Vagina (tissue), 2 donors: ENCODE data around the gene XRCC4. TPM values are rescaled to one million over a fixed set of nuclear protein-coding genes. Genes with fewer than 3 reads are reported as not detected.

Experiments
- DNase-seq, 2 donors: peaks; one replicate each; pipeline ENCODE4 v3.0.0-alpha.2; 2017; ENCODE audit errors: extremely low spot score in 2 of 2
- H3K27ac ChIP-seq: fragments of 200-600 bp; sonication (generic); one replicate; pipeline ENCODE4 v1.5.1; 2019
- H3K27me3 ChIP-seq: fragments of 200-600 bp; sonication (generic); one replicate; pipeline ENCODE4 v1.5.1; 2019
- H3K36me3 ChIP-seq, 2 donors: fragments of 200-600 bp; sonication (generic); one replicate each; pipeline ENCODE4 v1.5.1; 2017 to 2019
- H3K4me1 ChIP-seq: fragments of 200-600 bp; sonication (generic); one replicate; pipeline ENCODE4 v1.5.1; 2019
- H3K4me3 ChIP-seq, 2 donors: fragments of 200-600 bp; sonication (generic); 1 replicate in 1 of 2; 2 replicates in 1 of 2; pipeline ENCODE4 v1.5.1; 2016 to 2019
- H3K9me3 ChIP-seq: fragments of 200-600 bp; sonication (generic); one replicate; pipeline ENCODE4 v1.5.1; 2019
- CTCF ChIP-seq, 3 experiments: fragments of 450-650 bp in 2 of 3; fragments of 200-600 bp in 1 of 3; sonication (generic) in 1 of 3; IDR thresholded peaks; one replicate each; pipeline ENCODE4 v1.5.1; 2017 to 2019; ENCODE audit warnings: antibody characterized with exemption in 3 of 3, mild to moderate bottlenecking in 2 of 3, moderate library complexity in 2 of 3
- POLR2A ChIP-seq, 2 donors: fragments of 450-650 bp; IDR thresholded peaks; one replicate each; pipeline ENCODE4 v1.6.1; 2017; ENCODE audit warnings: antibody characterized with exemption in 2 of 2, mild to moderate bottlenecking in 2 of 2, moderate library complexity in 2 of 2
- POLR2AphosphoS5 ChIP-seq, 2 donors: sonication (generic); formaldehyde crosslinking; IDR thresholded peaks; one replicate each; pipeline ENCODE4 v1.9.0; 2017; ENCODE audit warnings: antibody characterized with exemption in 2 of 2, mild to moderate bottlenecking in 2 of 2, low read depth in 1 of 2; ENCODE audit not compliant: insufficient read depth in 1 of 2
- intact Hi-C: fragments of 100-400 bp; cut with DNase I; formaldehyde crosslinking; loops from one replicate; pipeline ENCODE4 v1.15.1; 2023
- total RNA-seq: library from RNA; depleted of rRNA; stranded (reverse); fragments of >200 nt; gene quantifications from one replicate; pipeline ENCODE4 v1.2.3, GENCODE V29; 2016

Gene XRCC4
- total RNA-seq, 1 donor from 2014 or later = 5.4 TPM

GRCh38 chr5:83177803-83178202, 100.5 kb downstream of the XRCC4 start:
- DNase-seq = no peak
- TF ChIP-seq POLR2AphosphoS5 (IDR thresholded peaks at IDR 0.05; ENCODE audit: insufficient read depth in 1 of 2, low read depth in 1 of 2) (no peak), CTCF (IDR thresholded peaks at IDR 0.05) (no peak), POLR2A (IDR thresholded peaks at IDR 0.05) (no peak)
- Histone ChIP-seq H3K27ac (no peak overlapping the region), H3K27me3 (no peaks in the 10 kb centered on the region), H3K4me1 (no peaks in the 10 kb centered on the region), H3K36me3 (no peaks in the 10 kb centered on the region), H3K9me3 (no peaks in the 10 kb centered on the region), H3K4me3 (no peak overlapping the region)
- intact Hi-C loops = no loop called here

- no peaks in the 10 kb centered on the region for H3K27me3 ChIP-seq
- intact Hi-C loops = no loop called here
- DNase-seq = no peak
- H3K4me3 ChIP-seq = no peak overlapping the region
- no peaks in the 10 kb centered on the region for H3K36me3 ChIP-seq
- no peaks in the 10 kb centered on the region for H3K9me3 ChIP-seq
- no peaks in the 10 kb centered on the region for H3K4me1 ChIP-seq
- TF ChIP-seq CTCF (IDR thresholded peaks at IDR 0.05) (no peak), POLR2A (IDR thresholded peaks at IDR 0.05) (no peak), POLR2AphosphoS5 (IDR thresholded peaks at IDR 0.05; ENCODE audit: insufficient read depth in 1 of 2, low read depth in 1 of 2) (no peak)
- H3K27ac ChIP-seq = no peak overlapping the region
Observed at GRCh38 chr5:83179966-83180365, 102.6 kb downstream of the XRCC4 start.

GRCh38 chr5:83184534-83184933, 107.2 kb downstream of the XRCC4 start:
- no peak overlapping the region for H3K4me3 ChIP-seq
- H3K27me3 ChIP-seq = no peaks in the 10 kb centered on the region
- no peak for DNase-seq
- H3K36me3 ChIP-seq = no peaks in the 10 kb centered on the region
- no peaks in the 10 kb centered on the region for H3K4me1 ChIP-seq
- no peak for TF ChIP-seq CTCF (IDR thresholded peaks at IDR 0.05)
- no peak for TF ChIP-seq POLR2AphosphoS5 (IDR thresholded peaks at IDR 0.05; ENCODE audit: insufficient read depth in 1 of 2, low read depth in 1 of 2)
- TF ChIP-seq POLR2A (IDR thresholded peaks at IDR 0.05) = no peak
- H3K9me3 ChIP-seq = peaks cover 6% of the 10 kb centered on the region
- H3K27ac ChIP-seq = no peak overlapping the region
- intact Hi-C loops = no loop called here

- no peak for TF ChIP-seq POLR2A (IDR thresholded peaks at IDR 0.05)
- TF ChIP-seq CTCF (IDR thresholded peaks at IDR 0.05) = no peak
- no peak for TF ChIP-seq POLR2AphosphoS5 (IDR thresholded peaks at IDR 0.05; ENCODE audit: insufficient read depth in 1 of 2, low read depth in 1 of 2)
- Histone ChIP-seq H3K27me3 (no peaks in the 10 kb centered on the region), H3K36me3 (no peaks in the 10 kb centered on the region), H3K27ac (no peak overlapping the region), H3K4me3 (no peak overlapping the region), H3K9me3 (no peaks in the 10 kb centered on the region), H3K4me1 (no peaks in the 10 kb centered on the region)
- intact Hi-C loops = no loop called here
- DNase-seq = no peak
Observed at GRCh38 chr5:83192947-83193346, 115.6 kb downstream of the XRCC4 start.

- H3K36me3 ChIP-seq = no peaks in the 10 kb centered on the region
- H3K4me1 ChIP-seq = no peaks in the 10 kb centered on the region
- TF ChIP-seq POLR2AphosphoS5 (IDR thresholded peaks at IDR 0.05; ENCODE audit: insufficient read depth in 1 of 2, low read depth in 1 of 2) (no peak), CTCF (IDR thresholded peaks at IDR 0.05) (no peak), POLR2A (IDR thresholded peaks at IDR 0.05) (no peak)
- no peak overlapping the region for H3K4me3 ChIP-seq
- no peak overlapping the region for H3K27ac ChIP-seq
- H3K9me3 ChIP-seq = no peaks in the 10 kb centered on the region
- H3K27me3 ChIP-seq = no peaks in the 10 kb centered on the region
- intact Hi-C loops = no loop called here
- no peak for DNase-seq
Observed at GRCh38 chr5:83197326-83197967, 120.1 kb downstream of the XRCC4 start.
